RWPE2 (cell line): Measurements from ENCODE around the gene PTPRD.

Experiments
- ATAC-seq: fragments of 200-7000 bp; cut with Tn5 transposase; 3 replicates; pipeline ENCODE4 v1.9.1; 2021; ENCODE audit warnings: low read depth
- DNase-seq: peaks from one replicate; pipeline ENCODE4 v3.0.0-alpha.2; 2020; ENCODE audit warnings: low spot score
- H3K27ac ChIP-seq: fragments of 450-650 bp; 2 replicates; pipeline ENCODE4 v1.5.1; 2017; ENCODE audit warnings: mild to moderate bottlenecking; ENCODE audit not compliant: poor library complexity, severe bottlenecking
- H3K27me3 ChIP-seq: fragments of 250-450 bp; sonication (Bioruptor Pico); 2 replicates; pipeline ENCODE4 v1.5.1; 2021; ENCODE audit warnings: mild to moderate bottlenecking, moderate library complexity; ENCODE audit not compliant: insufficient read depth, poor library complexity, severe bottlenecking
- H3K36me3 ChIP-seq: fragments of 250-450 bp; sonication (Bioruptor Pico); 2 replicates; pipeline ENCODE4 v1.5.1; 2020; ENCODE audit warnings: low read depth, mild to moderate bottlenecking, moderate library complexity
- H3K4me1 ChIP-seq: fragments of 250-450 bp; sonication (Bioruptor Pico); 2 replicates; pipeline ENCODE4 v1.5.1; 2021; ENCODE audit warnings: mild to moderate bottlenecking, moderate library complexity; ENCODE audit not compliant: insufficient read depth, poor library complexity, severe bottlenecking
- H3K4me3 ChIP-seq: fragments of 250-450 bp; sonication (Bioruptor Pico); 2 replicates; pipeline ENCODE4 v1.5.1; 2021; ENCODE audit warnings: mild to moderate bottlenecking, moderate library complexity; ENCODE audit not compliant: severe bottlenecking
- H3K9me3 ChIP-seq: fragments of 250-450 bp; sonication (Bioruptor Pico); 2 replicates; pipeline ENCODE4 v1.5.1; 2021; ENCODE audit warnings: mild to moderate bottlenecking, moderate library complexity; ENCODE audit not compliant: severe bottlenecking
- CTCF ChIP-seq: fragments of 450-650 bp; IDR thresholded peaks from one replicate; pipeline ENCODE4 v1.5.1; 2017; ENCODE audit warnings: mild to moderate bottlenecking, moderate library complexity; ENCODE audit not compliant: poor library complexity, severe bottlenecking

The PTPRD gene

GRCh38 chr9:8268881-8269280 lies 2343.9 kb downstream of the PTPRD start:
- H3K27me3 ChIP-seq, result no peaks in the 10 kb centered on the region
- no peaks in the 10 kb centered on the region for H3K4me1 ChIP-seq
- peaks cover 2% of the 10 kb centered on the region for H3K9me3 ChIP-seq
- no peaks in the 10 kb centered on the region for H3K36me3 ChIP-seq
- TF ChIP-seq CTCF, result no peak
- no peak for DNase-seq
- H3K27ac ChIP-seq, result no peak overlapping the region
- H3K4me3 ChIP-seq, result no peak overlapping the region
- no peak for ATAC-seq

- Histone ChIP-seq H3K27me3 (no peaks in the 10 kb centered on the region), H3K4me1 (no peaks in the 10 kb centered on the region), H3K4me3 (no peak overlapping the region), H3K36me3 (no peaks in the 10 kb centered on the region), H3K27ac (no peak overlapping the region), H3K9me3 (peaks cover 2% of the 10 kb centered on the region)
- no peak for TF ChIP-seq CTCF
- no peak for DNase-seq
- no peak for ATAC-seq
Measured at GRCh38 chr9:8268216-8268878, 2344.5 kb downstream of the PTPRD start.

- no peak for DNase-seq
- H3K9me3 ChIP-seq, result peaks cover under 1% of the 10 kb centered on the region
- no peak for TF ChIP-seq CTCF
- no peaks in the 10 kb centered on the region for H3K4me1 ChIP-seq
- ATAC-seq, result no peak
- no peak overlapping the region for H3K27ac ChIP-seq
- no peaks in the 10 kb centered on the region for H3K36me3 ChIP-seq
- no peak overlapping the region for H3K4me3 ChIP-seq
- H3K27me3 ChIP-seq, result no peaks in the 10 kb centered on the region
Measured at GRCh38 chr9:8267636-8268035, 2345.2 kb downstream of the PTPRD start.

- no peak for TF ChIP-seq CTCF
- no peaks in the 10 kb centered on the region for H3K9me3 ChIP-seq
- H3K36me3 ChIP-seq, result no peaks in the 10 kb centered on the region
- ATAC-seq, result no peak
- no peaks in the 10 kb centered on the region for H3K27me3 ChIP-seq
- no peak for DNase-seq
- H3K27ac ChIP-seq, result no peak overlapping the region
- H3K4me1 ChIP-seq, result no peaks in the 10 kb centered on the region
- H3K4me3 ChIP-seq, result no peak overlapping the region
Measured at GRCh38 chr9:8266861-8267260, 2345.9 kb downstream of the PTPRD start.

- ATAC-seq, result no peak
- no peaks in the 10 kb centered on the region for H3K27me3 ChIP-seq
- no peak for DNase-seq
- no peaks in the 10 kb centered on the region for H3K9me3 ChIP-seq
- H3K4me1 ChIP-seq, result no peaks in the 10 kb centered on the region
- no peak overlapping the region for H3K27ac ChIP-seq
- no peak overlapping the region for H3K4me3 ChIP-seq
- no peaks in the 10 kb centered on the region for H3K36me3 ChIP-seq
- no peak for TF ChIP-seq CTCF
Measured at GRCh38 chr9:8265281-8265680, 2347.5 kb downstream of the PTPRD start.
